Measurements from ENCODE around the gene EGR4. TPM values are rescaled to one million over a fixed set of nuclear protein-coding genes. Genes with fewer than 3 reads are reported as not detected.

Gene EGR4
- total and polyA plus RNA-seq, 2 of the 4 experiments (the other 2 are of a cell fraction) = not detected

DNA sequence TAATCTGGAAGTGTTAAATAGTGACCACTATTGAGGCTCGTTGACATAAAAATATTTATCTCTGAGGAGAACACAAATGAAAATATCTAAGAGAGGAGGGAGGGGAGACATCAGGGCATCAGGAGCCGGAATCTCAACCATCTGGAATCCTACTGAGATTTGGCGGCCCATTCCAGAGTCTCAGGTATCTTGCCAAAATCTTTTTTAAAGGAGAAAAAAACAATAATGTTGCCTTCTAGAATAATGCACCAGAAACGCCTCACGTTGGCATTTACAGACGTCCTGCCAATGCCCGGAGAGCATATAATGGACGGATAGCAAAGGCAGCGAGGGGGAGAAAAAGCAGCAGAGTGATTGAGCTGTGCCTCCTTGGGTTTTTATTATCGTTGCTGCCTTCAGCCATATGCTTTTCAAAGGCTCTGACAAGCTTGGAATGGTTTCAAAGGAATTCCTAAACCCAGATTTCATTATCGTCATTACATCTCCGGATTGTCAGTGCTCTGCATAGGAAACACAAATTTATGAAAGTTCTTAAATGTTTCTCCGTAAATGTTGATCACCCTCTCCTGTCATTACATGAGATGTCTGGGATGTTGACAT, 30.9 kb upstream of the EGR4 start:
- 33% methylated on average over 5 of the region's 13 CpGs; no CpG with 5 or more reads in 1 of the 2 experiments for WGBS, 2 experiments (ENCODE audit: extremely low coverage in 2 of 2, insufficient read length in 1 of 2)
- POLR2A ChIA-PET (ENCODE audit: unreplicated experiment) = no interaction called here
- intact Hi-C loops (cut with micrococcal nuclease) = no loop called here

More for the DNA sequence above, 30.9 kb upstream of the EGR4 start:
- H3K23ac ChIP-seq (ENCODE audit: low read depth, low read length) = no peak overlapping the region
- no peak overlapping the region for H3K4me3 ChIP-seq (ENCODE audit: insufficient read depth, low read depth, low read length)
- H3K4me1 ChIP-seq (ENCODE audit: control insufficient read depth, insufficient read depth, low read length) = no peaks in the 10 kb centered on the region
- in situ Hi-C loops (cut with MboI; ENCODE audit: low sequenced_read_pairs) (no loop called here), dilution Hi-C loops (cut with HindIII; ENCODE audit: low sequenced_read_pairs, unreplicated experiment) (no loop called here)
- H3K56ac ChIP-seq (ENCODE audit: extremely low read depth, insufficient read depth, low read length) = no peak overlapping the region
- H3K27me3 ChIP-seq (ENCODE audit: control insufficient read depth, insufficient read depth, low read length) = peaks cover 20% of the 10 kb centered on the region
- no peak overlapping the region for H4K8ac ChIP-seq (ENCODE audit: low read depth in 2 of 2, low read length in 2 of 2)
- H3K9me3 ChIP-seq (ENCODE audit: control insufficient read depth, insufficient read depth, low read length) = no peaks in the 10 kb centered on the region
- H2BK20ac ChIP-seq (ENCODE audit: low read depth, low read length) = no peak overlapping the region
- no peak overlapping the region for H3K18ac ChIP-seq (ENCODE audit: low read depth, low read length)
- DNase-seq (no peak), ATAC-seq (ENCODE audit: low read depth) (no peak)
- H3K9me1 ChIP-seq (ENCODE audit: insufficient read depth, low read length) = no peaks in the 10 kb centered on the region
- no peak overlapping the region for H2BK5ac ChIP-seq (ENCODE audit: low read depth, low read length, poor library complexity, severe bottlenecking)
- CTCF ChIA-PET = no interaction called here
- no peaks in the 10 kb centered on the region for H4K20me1 ChIP-seq (ENCODE audit: insufficient read depth, low read length)
- TF ChIP-seq FOS (IDR thresholded peaks at IDR 0.05; ENCODE audit: low read depth, low read length) (no peak), MAFK (IDR thresholded peaks at IDR 0.05; ENCODE audit: low read depth, low read length) (no peak), MAZ (IDR thresholded peaks at IDR 0.05; ENCODE audit: borderline replicate concordance, low read depth, low read length) (no peak), NFE2L2 (IDR thresholded peaks at IDR 0.05; ENCODE audit: low read depth, low read length) (no peak), BHLHE40 (IDR thresholded peaks at IDR 0.05; ENCODE audit: low read depth, low read length) (no peak), CTCF (conservative IDR thresholded peaks at IDR 0.05; ENCODE audit: low read depth, low read length) (no peak), MXI1 (IDR thresholded peaks at IDR 0.05; ENCODE audit: borderline replicate concordance, low read depth, low read length) (no peak)
- H2BK15ac ChIP-seq (ENCODE audit: low read depth, low read length) = no peak overlapping the region
- BruUV-seq (replicated peaks) = no TSS peak
- H3K79me1 ChIP-seq (ENCODE audit: low read depth in 1 of 2, low read length in 2 of 2) = no peaks in the 10 kb centered on the region
- no peak overlapping the region for H2AK9ac ChIP-seq (replicated peaks; ENCODE audit: low read depth, low read length, poor library complexity)
- no peak overlapping the region for H2AK5ac ChIP-seq (ENCODE audit: low read depth, low read length)
- H3K9ac ChIP-seq (ENCODE audit: low read depth, low read length) = no peak overlapping the region
- no peak overlapping the region for H2AFZ ChIP-seq (replicated peaks; ENCODE audit: low read length, poor library complexity)
- no peak overlapping the region for H3K27ac ChIP-seq (ENCODE audit: insufficient read depth, low read length)
- no peak overlapping the region for H3K4me2 ChIP-seq (ENCODE audit: low read depth, low read length)
- no peak overlapping the region for H4K5ac ChIP-seq (ENCODE audit: low read depth, low read length)
- no peaks in the 10 kb centered on the region for H3K36me3 ChIP-seq (ENCODE audit: control insufficient read depth, insufficient read depth, low read length)
- no peak overlapping the region for H3K4ac ChIP-seq (ENCODE audit: low read depth, low read length)
- H3K14ac ChIP-seq (replicated peaks; ENCODE audit: low read depth, low read length) = no peak overlapping the region
- H2BK120ac ChIP-seq (ENCODE audit: low read depth, low read length) = no peak overlapping the region
- H4K91ac ChIP-seq (ENCODE audit: insufficient read depth, low read depth, low read length) = no peak overlapping the region

Measured in IMR-90 (cell line).